ENCODE measurements around the gene CSPG4.
"Not testable (repeated sequence)": the region's sequence is repeated elsewhere in the genome, so short reads cannot be mapped to it uniquely, and the experiment has no call there.

CSPG4 gene

GRCh38 chr15:75720297-75720696 is 7.6 kb upstream of the CSPG4 start:
- TF ChIP-seq CTCF (IDR thresholded peaks at IDR 0.05; ENCODE audit: poor library complexity, severe bottlenecking), result no peak
- no peak for DNase-seq (ENCODE audit: low spot score)
- Histone ChIP-seq H3K4me3 (ENCODE audit: severe bottlenecking) (no peak overlapping the region), H3K9me3 (ENCODE audit: severe bottlenecking) (no peaks in the 10 kb centered on the region), H3K27me3 (ENCODE audit: insufficient read depth, poor library complexity, severe bottlenecking) (no peaks in the 10 kb centered on the region), H3K4me1 (ENCODE audit: insufficient read depth, poor library complexity, severe bottlenecking) (peaks cover 13% of the 10 kb centered on the region), H3K36me3 (ENCODE audit: low read depth) (no peaks in the 10 kb centered on the region), H3K27ac (ENCODE audit: poor library complexity, severe bottlenecking) (no peak overlapping the region)
- no peak for ATAC-seq (ENCODE audit: low read depth)

- Histone ChIP-seq H3K27ac (ENCODE audit: poor library complexity, severe bottlenecking) (no peak overlapping the region), H3K9me3 (ENCODE audit: severe bottlenecking) (no peaks in the 10 kb centered on the region), H3K4me3 (ENCODE audit: severe bottlenecking) (no peak overlapping the region), H3K27me3 (ENCODE audit: insufficient read depth, poor library complexity, severe bottlenecking) (no peaks in the 10 kb centered on the region), H3K36me3 (ENCODE audit: low read depth) (no peaks in the 10 kb centered on the region), H3K4me1 (ENCODE audit: insufficient read depth, poor library complexity, severe bottlenecking) (peaks cover 4% of the 10 kb centered on the region)
- no peak for TF ChIP-seq CTCF (IDR thresholded peaks at IDR 0.05; ENCODE audit: poor library complexity, severe bottlenecking)
- ATAC-seq (ENCODE audit: low read depth) (0 out of 3 replicates have a peak, but pooled peaks have one; percentile 9), DNase-seq (ENCODE audit: low spot score) (no peak)
These were observed 5.7 kb upstream of the CSPG4 start for GRCh38 chr15:75718328-75718727.

- ATAC-seq (ENCODE audit: low read depth); H3K4me1 ChIP-seq (ENCODE audit: insufficient read depth, poor library complexity, severe bottlenecking); H3K27me3 ChIP-seq (ENCODE audit: insufficient read depth, poor library complexity, severe bottlenecking); H3K4me3 ChIP-seq (ENCODE audit: severe bottlenecking); H3K36me3 ChIP-seq (ENCODE audit: low read depth); DNase-seq (ENCODE audit: low spot score); H3K9me3 ChIP-seq (ENCODE audit: severe bottlenecking); H3K27ac ChIP-seq (ENCODE audit: poor library complexity, severe bottlenecking): not testable (repeated sequence)
These were observed 4.4 kb upstream of the CSPG4 start for GRCh38 chr15:75717001-75717400.

- not testable (repeated sequence) for H3K4me3 ChIP-seq (ENCODE audit: severe bottlenecking); H3K27ac ChIP-seq (ENCODE audit: poor library complexity, severe bottlenecking); DNase-seq (ENCODE audit: low spot score); H3K9me3 ChIP-seq (ENCODE audit: severe bottlenecking); H3K4me1 ChIP-seq (ENCODE audit: insufficient read depth, poor library complexity, severe bottlenecking); ATAC-seq (ENCODE audit: low read depth); H3K27me3 ChIP-seq (ENCODE audit: insufficient read depth, poor library complexity, severe bottlenecking); H3K36me3 ChIP-seq (ENCODE audit: low read depth)
These were observed 3.8 kb upstream of the CSPG4 start for GRCh38 chr15:75716249-75716950.

GRCh38 chr15:75715312-75715832 is 2.7 kb upstream of the CSPG4 start:
- ATAC-seq (ENCODE audit: low read depth); DNase-seq (ENCODE audit: low spot score); H3K27me3 ChIP-seq (ENCODE audit: insufficient read depth, poor library complexity, severe bottlenecking); H3K36me3 ChIP-seq (ENCODE audit: low read depth); H3K9me3 ChIP-seq (ENCODE audit: severe bottlenecking); H3K27ac ChIP-seq (ENCODE audit: poor library complexity, severe bottlenecking); H3K4me1 ChIP-seq (ENCODE audit: insufficient read depth, poor library complexity, severe bottlenecking); H3K4me3 ChIP-seq (ENCODE audit: severe bottlenecking): not testable (repeated sequence)

- DNase-seq (ENCODE audit: low spot score) (no peak), ATAC-seq (ENCODE audit: low read depth) (no peak)
- no peak overlapping the region for H3K4me3 ChIP-seq (ENCODE audit: severe bottlenecking)
- no peaks in the 10 kb centered on the region for H3K36me3 ChIP-seq (ENCODE audit: low read depth)
- H3K4me1 ChIP-seq (ENCODE audit: insufficient read depth, poor library complexity, severe bottlenecking), result peaks cover 3% of the 10 kb centered on the region
- no peak for TF ChIP-seq CTCF (IDR thresholded peaks at IDR 0.05; ENCODE audit: poor library complexity, severe bottlenecking)
- H3K27me3 ChIP-seq (ENCODE audit: insufficient read depth, poor library complexity, severe bottlenecking), result no peaks in the 10 kb centered on the region
- no peaks in the 10 kb centered on the region for H3K9me3 ChIP-seq (ENCODE audit: severe bottlenecking)
- no peak overlapping the region for H3K27ac ChIP-seq (ENCODE audit: poor library complexity, severe bottlenecking)
These were observed 1.5 kb upstream of the CSPG4 start for GRCh38 chr15:75714195-75714594.
